Naive thymus-derived CD4-positive, alpha-beta T cell (primary cell): ENCODE data around the gene GOLGB1. TPM values are rescaled to one million over a fixed set of nuclear protein-coding genes. Genes with fewer than 3 reads are reported as not detected.

Experiments used
- ATAC-seq: fragments of 150-1000 bp; cut with Tn5 transposase; 2 replicates; pipeline ENCODE4 v1.10.0; 2021; ENCODE audit warnings: mild to moderate bottlenecking, moderate library complexity
- CTCF ChIA-PET: fragments of 350-600 bp; sonication (Branson Sonifier 250); formaldehyde crosslinking; loops from one replicate; lab custom pipeline; 2021; ENCODE audit warnings: antibody characterized with exemption; lab: Charles Lee
- POLR2A ChIA-PET: fragments of 350-600 bp; sonication (Branson Sonifier 250); formaldehyde crosslinking; loops from one replicate; lab custom pipeline; 2021; ENCODE audit warnings: antibody characterized with exemption, inconsistent platforms; lab: Charles Lee
- DNase-seq, 9 donors: peaks; one replicate each; pipeline versions ENCODE4 v3.0.0 to v3.0.0-alpha.2; 2020 to 2022; ENCODE audit warnings: mixed read lengths in 1 of 9
- H3K27ac ChIP-seq: one replicate; pipeline ENCODE4 v1.7.0; 2013; ENCODE audit warnings: mild to moderate bottlenecking, low read depth, low read length, moderate library complexity
- H3K27me3 ChIP-seq, 2 donors: one replicate each; pipeline ENCODE4 v1.7.0; 2013; ENCODE audit warnings: low read length in 2 of 2, mild to moderate bottlenecking in 2 of 2, moderate library complexity in 2 of 2; ENCODE audit not compliant: control insufficient read depth in 2 of 2, insufficient read depth in 2 of 2
- H3K36me3 ChIP-seq, 3 experiments: 1 replicate in 2 of 3; 2 replicates in 1 of 3; pipeline ENCODE4 v1.7.0; 2013; ENCODE audit warnings: low read length in 3 of 3, mild to moderate bottlenecking in 3 of 3, moderate library complexity in 1 of 3; ENCODE audit not compliant: insufficient read depth in 3 of 3, control insufficient read depth in 2 of 3
- H3K4me1 ChIP-seq, 2 donors: one replicate each; pipeline ENCODE4 v1.7.0; 2013; ENCODE audit warnings: low read length in 2 of 2, mild to moderate bottlenecking in 2 of 2, moderate library complexity in 1 of 2; ENCODE audit not compliant: control insufficient read depth in 2 of 2, insufficient read depth in 2 of 2
- H3K4me3 ChIP-seq: 2 replicates; pipeline ENCODE4 v1.7.0; 2013; ENCODE audit warnings: mild to moderate bottlenecking, low read length
- H3K9me3 ChIP-seq, 3 experiments: 1 replicate in 2 of 3; 2 replicates in 1 of 3; pipeline ENCODE4 v1.7.0; 2013; ENCODE audit warnings: low read length in 3 of 3; ENCODE audit not compliant: control insufficient read depth in 2 of 3
- H3K27ac Mint-ChIP-seq, 9 donors: one replicate each; pipeline ENCODE4 v1.8.0; 2020 to 2022; ENCODE audit warnings: mixed read lengths in 9 of 9, mild to moderate bottlenecking in 8 of 9, moderate library complexity in 5 of 9, inconsistent platforms in 2 of 9
- H3K27me3 Mint-ChIP-seq, 5 donors: one replicate each; pipeline ENCODE4 v1.8.0; 2021 to 2022; ENCODE audit warnings: mixed read lengths in 5 of 5, mild to moderate bottlenecking in 1 of 5
- H3K36me3 Mint-ChIP-seq, 5 donors: one replicate each; pipeline ENCODE4 v1.8.0; 2020 to 2022; ENCODE audit warnings: mixed read lengths in 5 of 5, mild to moderate bottlenecking in 3 of 5, inconsistent platforms in 1 of 5
- H3K4me1 Mint-ChIP-seq, 7 donors: one replicate each; pipeline ENCODE4 v1.8.0; 2020 to 2022; ENCODE audit warnings: mixed read lengths in 7 of 7, mild to moderate bottlenecking in 3 of 7, inconsistent platforms in 1 of 7
- H3K4me3 Mint-ChIP-seq, 10 donors: one replicate each; pipeline ENCODE4 v1.8.0; 2020 to 2022; ENCODE audit warnings: mild to moderate bottlenecking in 10 of 10, mixed read lengths in 10 of 10, moderate library complexity in 6 of 10, inconsistent platforms in 2 of 10
- H3K9me3 Mint-ChIP-seq, 11 donors: one replicate each; pipeline ENCODE4 v1.8.0; 2020 to 2022; ENCODE audit warnings: mixed read lengths in 11 of 11, mild to moderate bottlenecking in 4 of 11, inconsistent platforms in 1 of 11, moderate library complexity in 1 of 11
- intact Hi-C, 2 donors: fragments of 100-400 bp; cut with micrococcal nuclease; formaldehyde crosslinking; loops; one replicate each; pipeline ENCODE4 v1.15.1; 2023
- polyA plus RNA-seq, 2 donors: library from polyadenylated mRNA; unstranded; fragments of 300-500 nt; fragmentation: Illumina TruSeq; gene quantifications; one replicate each; pipeline ENCODE4 v1.2.3, GENCODE V29; 2021
- total RNA-seq, 6 experiments: library from RNA in 5 of 6; stranded (reverse) in 5 of 6; gene quantifications; 1 replicate in 5 of 6; 2 replicates in 1 of 6; pipeline ENCODE4 v1.2.3 and lab custom pipeline; 2021 to 2026

GOLGB1 gene
- total and polyA plus RNA-seq, 7 experiments from 2014 or later = 3.4 to 49.7 (median 38.0) TPM

- Histone ChIP-seq H3K4me1 (no peaks in the 10 kb centered on the region), H3K27ac (no peak overlapping the region), H3K9me3 (no peaks in the 10 kb centered on the region), H3K27me3 (no peaks in the 10 kb centered on the region), H3K4me3 (no peak overlapping the region), H3K36me3 (no peaks in the 10 kb centered on the region)
- Mint-ChIP-seq H3K27me3 (no peaks in the 10 kb centered on the region), H3K4me1 (peaks cover 21 to 63% (median 52%) of the 10 kb centered on the region in 7 donors), H3K9me3 (no peaks in the 10 kb centered on the region), H3K27ac (no peak overlapping the region), H3K36me3 (peaks cover 0 to 34% (median 16%) of the 10 kb centered on the region in 5 donors), H3K4me3 (no peak overlapping the region)
- POLR2A ChIA-PET = no interaction called here
- DNase-seq (no peak), ATAC-seq (no peak)
- CTCF ChIA-PET = no interaction called here
- intact Hi-C loops = no loop called here
Observed at GRCh38 chr3:121735047-121735696, 14.4 kb downstream of the GOLGB1 start.

- Histone ChIP-seq H3K36me3 (peaks cover 7 to 19% (median 8%) of the 10 kb centered on the region in 3 experiments), H3K27me3 (no peaks in the 10 kb centered on the region), H3K4me1 (no peaks in the 10 kb centered on the region), H3K4me3 (no peak overlapping the region), H3K9me3 (no peaks in the 10 kb centered on the region), H3K27ac (no peak overlapping the region)
- Mint-ChIP-seq H3K36me3 (peaks cover 0 to 39% (median 30%) of the 10 kb centered on the region in 5 donors), H3K4me1 (peaks cover 7 to 36% (median 25%) of the 10 kb centered on the region in 7 donors), H3K9me3 (no peaks in the 10 kb centered on the region), H3K4me3 (no peak overlapping the region), H3K27ac (peak overlapping the region in 1 of 9 donors; percentile 34), H3K27me3 (no peaks in the 10 kb centered on the region)
- DNase-seq (no peak), ATAC-seq (no peak)
- ChIA-PET CTCF (no interaction called here), POLR2A (interaction anchor here (1.0 kb wide), 1 partner anchor 18 kb away, joined by 3 read pairs; the partner anchor contains the start of gene GOLGB1)
- intact Hi-C loops = no loop called here
Observed at GRCh38 chr3:121730940-121731687, 18.4 kb downstream of the GOLGB1 start.

- H3K27ac ChIP-seq = no peak overlapping the region
- POLR2A ChIA-PET = no interaction called here
- intact Hi-C loops = no loop called here
Observed at GRCh38 chr3:121724130-121724529, 25.4 kb downstream of the GOLGB1 start.

GRCh38 chr3:121723485-121723884 lies 26.1 kb downstream of the GOLGB1 start:
- Histone ChIP-seq H3K27ac (no peak overlapping the region), H3K4me1 (no peaks in the 10 kb centered on the region), H3K27me3 (no peaks in the 10 kb centered on the region), H3K9me3 (no peaks in the 10 kb centered on the region), H3K36me3 (peaks cover 10 to 50% (median 15%) of the 10 kb centered on the region in 3 experiments), H3K4me3 (no peak overlapping the region)
- no peak overlapping the region for H3K4me3 Mint-ChIP-seq
- ATAC-seq (no peak), DNase-seq (no peak)
- H3K36me3 Mint-ChIP-seq = peaks cover 35 to 79% (median 60%) of the 10 kb centered on the region in 5 donors
- intact Hi-C loops = no loop called here
- no peaks in the 10 kb centered on the region for H3K27me3 Mint-ChIP-seq
- H3K4me1 Mint-ChIP-seq = peaks cover 4 to 20% (median 9%) of the 10 kb centered on the region in 7 donors
- POLR2A ChIA-PET = no interaction called here
- CTCF ChIA-PET = no interaction called here
- no peak overlapping the region for H3K27ac Mint-ChIP-seq
- H3K9me3 Mint-ChIP-seq = peaks cover 0 to 3% (median 0%) of the 10 kb centered on the region in 11 donors

More at GRCh38 chr3:121724130-121724529, 25.4 kb downstream of the GOLGB1 start:
- Histone ChIP-seq H3K27me3 (no peaks in the 10 kb centered on the region), H3K4me3 (no peak overlapping the region), H3K36me3 (peaks cover 13 to 57% (median 15%) of the 10 kb centered on the region in 3 experiments), H3K9me3 (no peaks in the 10 kb centered on the region), H3K4me1 (no peaks in the 10 kb centered on the region)
- DNase-seq (no peak), ATAC-seq (peak; percentile 61)
- CTCF ChIA-PET = no interaction called here
- Mint-ChIP-seq H3K4me1 (peaks cover 0 to 16% (median 7%) of the 10 kb centered on the region in 7 donors), H3K36me3 (peaks cover 35 to 82% (median 67%) of the 10 kb centered on the region in 5 donors), H3K27me3 (no peaks in the 10 kb centered on the region), H3K4me3 (no peak overlapping the region), H3K9me3 (peaks cover 0 to 3% (median 0%) of the 10 kb centered on the region in 11 donors), H3K27ac (no peak overlapping the region)

GRCh38 chr3:121722411-121722810 lies 27.1 kb downstream of the GOLGB1 start:
- CTCF ChIA-PET = no interaction called here
- ATAC-seq = no peak
- H3K27me3 Mint-ChIP-seq = no peaks in the 10 kb centered on the region
- POLR2A ChIA-PET = no interaction called here
- H3K4me1 Mint-ChIP-seq = peaks cover 11 to 31% (median 18%) of the 10 kb centered on the region in 7 donors
- no peak overlapping the region for H3K27ac ChIP-seq
- no peak overlapping the region for H3K4me3 ChIP-seq
- H3K9me3 Mint-ChIP-seq = peaks cover 0 to 3% (median 0%) of the 10 kb centered on the region in 11 donors
- H3K36me3 Mint-ChIP-seq = peaks cover 35 to 75% (median 61%) of the 10 kb centered on the region in 5 donors
- no peak for DNase-seq
- H3K4me3 Mint-ChIP-seq = no peak overlapping the region
- H3K27me3 ChIP-seq = no peaks in the 10 kb centered on the region
- H3K4me1 ChIP-seq = peaks cover 0 to 6% of the 10 kb centered on the region in 2 donors
- intact Hi-C loops = no loop called here
- peaks cover 6 to 43% (median 11%) of the 10 kb centered on the region in 3 experiments for H3K36me3 ChIP-seq
- no peak overlapping the region for H3K27ac Mint-ChIP-seq
- H3K9me3 ChIP-seq = no peaks in the 10 kb centered on the region

GRCh38 chr3:121720163-121720562 lies 29.4 kb downstream of the GOLGB1 start:
- no peak overlapping the region for H3K4me3 Mint-ChIP-seq
- intact Hi-C loops = no loop called here
- H3K27me3 Mint-ChIP-seq = no peaks in the 10 kb centered on the region
- H3K9me3 ChIP-seq = no peaks in the 10 kb centered on the region
- ChIA-PET POLR2A (interaction anchor here (1.2 kb wide), 1 partner anchor 29 kb away, joined by 5 read pairs; the partner anchor contains the start of gene GOLGB1), CTCF (no interaction called here)
- H3K27me3 ChIP-seq = no peaks in the 10 kb centered on the region
- no peak overlapping the region for H3K4me3 ChIP-seq
- H3K36me3 Mint-ChIP-seq = peaks cover 36 to 75% (median 63%) of the 10 kb centered on the region in 5 donors
- peaks cover 13 to 49% (median 16%) of the 10 kb centered on the region in 3 experiments for H3K36me3 ChIP-seq
- DNase-seq = no peak
- peak overlapping the region in 7 of 9 donors; percentile 27 to 62 (median 55) for H3K27ac Mint-ChIP-seq
- peaks cover 13 to 37% (median 21%) of the 10 kb centered on the region in 7 donors for H3K4me1 Mint-ChIP-seq
- no peak for ATAC-seq
- H3K4me1 ChIP-seq = peaks cover 0 to 7% of the 10 kb centered on the region in 2 donors
- no peak overlapping the region for H3K27ac ChIP-seq
- peaks cover 0 to 3% (median 0%) of the 10 kb centered on the region in 11 donors for H3K9me3 Mint-ChIP-seq
